ENCODE results near the gene NAA15.
"Not testable (repeated sequence)": the region's sequence is repeated elsewhere in the genome, so short reads cannot be mapped to it uniquely, and the experiment has no call there.

The NAA15 gene

GRCh38 chr4:139368998-139369397 is 67.7 kb downstream of the NAA15 start:
- no peak for DNase-seq

GRCh38 chr4:139374251-139374650 is 72.9 kb downstream of the NAA15 start:
- DNase-seq, result no peak

- no peak for DNase-seq
Observed at GRCh38 chr4:139386421-139386820, 85.1 kb downstream of the NAA15 start.

GRCh38 chr4:139389102-139389501 is 87.8 kb downstream of the NAA15 start:
- no peak for DNase-seq

GRCh38 chr4:139389991-139390390 is 88.7 kb downstream of the NAA15 start:
- no peak for DNase-seq

GRCh38 chr4:139391731-139392130 is 90.4 kb downstream of the NAA15 start:
- no peak for DNase-seq

- no peak for DNase-seq
Observed at GRCh38 chr4:139392797-139393196, 91.5 kb downstream of the NAA15 start.

- DNase-seq, result no peak
Observed at GRCh38 chr4:139401368-139401767, 100.1 kb downstream of the NAA15 start.

- DNase-seq, result no peak
Observed at GRCh38 chr4:139402436-139402835, 101.1 kb downstream of the NAA15 start.

- no peak for DNase-seq
Observed at GRCh38 chr4:139403462-139403861, 102.2 kb downstream of the NAA15 start.

GRCh38 chr4:139410312-139410711 is 109.0 kb downstream of the NAA15 start:
- no peak for DNase-seq

- not testable (repeated sequence) for DNase-seq
Observed at GRCh38 chr4:139414671-139415210, 113.4 kb downstream of the NAA15 start.

- DNase-seq, result peak; percentile 4
Observed at GRCh38 chr4:139416073-139416673, 114.9 kb downstream of the NAA15 start.

GRCh38 chr4:139419388-139419914 is 118.1 kb downstream of the NAA15 start:
- no peak for DNase-seq

GRCh38 chr4:139420652-139421051 is 119.3 kb downstream of the NAA15 start:
- no peak for DNase-seq

- DNase-seq, result no peak
Observed at GRCh38 chr4:139436122-139436521, 134.8 kb downstream of the NAA15 start.

- DNase-seq, result no peak
Observed at GRCh38 chr4:139438141-139438540, 136.8 kb downstream of the NAA15 start.

- DNase-seq, result no peak
Observed at GRCh38 chr4:139441029-139441428, 139.7 kb downstream of the NAA15 start.

GRCh38 chr4:139443661-139444060 is 142.4 kb downstream of the NAA15 start:
- no peak for DNase-seq

GRCh38 chr4:139444881-139445280 is 143.6 kb downstream of the NAA15 start:
- not testable (repeated sequence) for DNase-seq

- not testable (repeated sequence) for DNase-seq
Observed at GRCh38 chr4:139447078-139447477, 145.8 kb downstream of the NAA15 start.

GRCh38 chr4:139450586-139450985 is 149.3 kb downstream of the NAA15 start:
- no peak for DNase-seq

GRCh38 chr4:139451997-139452396 is 150.7 kb downstream of the NAA15 start:
- no peak for DNase-seq

- peak; percentile 67 for DNase-seq
Observed at GRCh38 chr4:139453041-139453370, 151.7 kb downstream of the NAA15 start.

All from effector CD4-positive, alpha-beta T cell (primary cell).